H1 (cell line): ENCODE results near the gene CNPY4. TPM values are rescaled to one million over a fixed set of nuclear protein-coding genes. Genes with fewer than 3 reads are reported as not detected.

Source experiments
- CTCF ChIA-PET: fragments of 300-600 bp; sonication (Branson Sonifier 250); formaldehyde crosslinking; loops from one replicate; lab custom pipeline; 2021; ENCODE audit not compliant: partially characterized antibody; lab: Charles Lee
- POLR2A ChIA-PET: fragments of 300-600 bp; sonication (Branson Sonifier 250); formaldehyde crosslinking; loops from one replicate; lab custom pipeline; 2021; ENCODE audit warnings: inconsistent platforms; ENCODE audit not compliant: partially characterized antibody; lab: Charles Lee
- DNase-seq, 2 experiments: peaks; one replicate each; pipeline versions ENCODE4 v3.0.0 to v3.0.0-alpha.2; 2010 to 2022; ENCODE audit warnings: low spot score in 2 of 2, low read depth in 1 of 2, mixed read lengths in 1 of 2
- FAIRE-seq: peaks from 2 replicates; lab custom pipeline; 2011; peaks lifted over from hg19 to GRCh38; lab: Jason Lieb, UNC
- H2AFZ ChIP-seq: 2 replicates; pipeline ENCODE4 v1.8.1; 2012; ENCODE audit warnings: low read length, inconsistent platforms
- H2AK5ac ChIP-seq: 2 replicates; pipeline ENCODE4 v1.6.1; 2013; ENCODE audit warnings: low read depth, low read length
- H2BK120ac ChIP-seq: replicated peaks from 2 replicates; pipeline ENCODE3; 2013; ENCODE audit warnings: low read depth, low read length, inconsistent platforms
- H2BK12ac ChIP-seq: 2 replicates; pipeline ENCODE4 v1.6.1; 2013; ENCODE audit warnings: low read depth, low read length
- H2BK15ac ChIP-seq: 2 replicates; pipeline ENCODE4 v1.6.1; 2013; ENCODE audit warnings: low read length
- H2BK20ac ChIP-seq: 2 replicates; pipeline ENCODE4 v1.6.1; 2013; ENCODE audit warnings: low read length
- H2BK5ac ChIP-seq: 2 replicates; pipeline ENCODE4 v1.6.1; 2013; ENCODE audit warnings: low read depth, low read length
- H3K14ac ChIP-seq: 2 replicates; pipeline ENCODE4 v1.6.1; 2013; ENCODE audit warnings: inconsistent platforms; ENCODE audit not compliant: insufficient read length
- H3K18ac ChIP-seq: 2 replicates; pipeline ENCODE4 v1.6.1; 2013; ENCODE audit warnings: low read length; ENCODE audit errors: extremely low read depth
- H3K23ac ChIP-seq: 2 replicates; pipeline ENCODE4 v1.6.1; 2013; ENCODE audit warnings: inconsistent platforms; ENCODE audit not compliant: insufficient read length
- H3K23me2 ChIP-seq: 2 replicates; pipeline ENCODE4 v1.6.1; 2013; ENCODE audit warnings: low read depth, low read length
- H3K27ac ChIP-seq: 2 replicates; pipeline ENCODE4 v1.6.1; 2011; ENCODE audit warnings: low read depth, low read length, inconsistent platforms
- H3K27me3 ChIP-seq, 4 experiments: replicated peaks in 1 of 4; 1 replicate in 1 of 4; 2 replicates in 3 of 4; pipeline versions ENCODE4 v1.6.1 to v1.8.1; 2011 to 2013; ENCODE audit warnings: low read length in 3 of 4, mild to moderate bottlenecking in 3 of 4, inconsistent platforms in 2 of 4, mixed read lengths in 2 of 4, moderate library complexity in 1 of 4; ENCODE audit not compliant: control insufficient read depth in 3 of 4, insufficient read depth in 3 of 4; ENCODE audit errors: extremely low read depth in 1 of 4
- H3K36me3 ChIP-seq, 4 experiments: 2 replicates each; pipeline versions ENCODE4 v1.6.1 to v1.8.1; 2011 to 2013; ENCODE audit warnings: mild to moderate bottlenecking in 4 of 4, low read length in 3 of 4, moderate library complexity in 2 of 4, control low read depth in 1 of 4, inconsistent platforms in 1 of 4; ENCODE audit not compliant: insufficient read depth in 4 of 4, control insufficient read depth in 2 of 4
- H3K4ac ChIP-seq: replicated peaks from 2 replicates; pipeline ENCODE3; 2013; ENCODE audit warnings: low read length, low read depth, mixed read lengths, inconsistent platforms; ENCODE audit not compliant: insufficient read length
- H3K4me1 ChIP-seq, 4 experiments: replicated peaks in 1 of 4; 1 replicate in 1 of 4; 2 replicates in 3 of 4; pipeline versions ENCODE4 v1.6.1 to v1.8.1; 2011 to 2013; ENCODE audit warnings: low read length in 3 of 4, inconsistent platforms in 2 of 4, mixed read lengths in 1 of 4; ENCODE audit not compliant: insufficient read depth in 4 of 4, control insufficient read depth in 3 of 4
- H3K4me2 ChIP-seq, 2 experiments: 2 replicates each; pipeline versions ENCODE4 v1.6.1 to v1.8.1; 2011 to 2013; ENCODE audit warnings: low read depth in 2 of 2, low read length in 2 of 2, control low read depth in 1 of 2, inconsistent platforms in 1 of 2, mild to moderate bottlenecking in 1 of 2; ENCODE audit not compliant: insufficient read depth in 1 of 2
- H3K4me3 ChIP-seq, 4 experiments: fragments of 200-600, 300-600 bp in 1 of 4; sonication (generic), shearing (Covaris generic), sonication (Bioruptor Twin) in 1 of 4; 2 replicates each; pipeline versions ENCODE4 v1.5.1 to v1.8.1; 2011 to 2016; ENCODE audit warnings: low read length in 4 of 4, low read depth in 3 of 4, control low read depth in 2 of 4, inconsistent platforms in 2 of 4, mild to moderate bottlenecking in 2 of 4, mixed read lengths in 1 of 4, moderate library complexity in 1 of 4; ENCODE audit not compliant: insufficient read depth in 2 of 4; ENCODE audit errors: extremely low read depth in 1 of 4
- H3K56ac ChIP-seq: replicated peaks from 2 replicates; pipeline ENCODE3; 2013; ENCODE audit warnings: low read depth, mild to moderate bottlenecking, mixed read lengths, low read length, inconsistent platforms; ENCODE audit not compliant: insufficient read length
- H3K79me1 ChIP-seq: 2 replicates; pipeline ENCODE4 v1.6.1; 2013; ENCODE audit warnings: low read depth, low read length, control low read depth
- H3K79me2 ChIP-seq, 2 experiments: 2 replicates each; pipeline versions ENCODE4 v1.6.1 to v1.8.1; 2012 to 2013; ENCODE audit warnings: low read length in 2 of 2, mild to moderate bottlenecking in 2 of 2, inconsistent platforms in 1 of 2; ENCODE audit not compliant: insufficient read depth in 2 of 2, control insufficient read depth in 1 of 2
- H3K9ac ChIP-seq, 4 experiments: replicated peaks in 1 of 4; 1 replicate in 1 of 4; 2 replicates in 3 of 4; pipeline versions ENCODE4 v1.6.1 to v1.8.1; 2011 to 2013; ENCODE audit warnings: low read depth in 3 of 4, low read length in 3 of 4, control low read depth in 2 of 4, mild to moderate bottlenecking in 2 of 4, moderate library complexity in 2 of 4, inconsistent platforms in 1 of 4; ENCODE audit errors: extremely low read depth in 1 of 4
- H3K9me3 ChIP-seq, 2 experiments: 2 replicates each; pipeline versions ENCODE4 v1.6.1 to v1.8.1; 2012 to 2013; ENCODE audit warnings: mild to moderate bottlenecking in 2 of 2, moderate library complexity in 2 of 2, control low read depth in 1 of 2, inconsistent platforms in 1 of 2, low read depth in 1 of 2, low read length in 1 of 2, mixed read lengths in 1 of 2; ENCODE audit not compliant: insufficient read depth in 2 of 2
- H4K20me1 ChIP-seq, 2 experiments: replicated peaks in 1 of 2; 2 replicates each; pipeline versions ENCODE3 to v1.8.1; 2011 to 2013; ENCODE audit warnings: inconsistent platforms in 2 of 2, low read length in 2 of 2, mild to moderate bottlenecking in 1 of 2; ENCODE audit not compliant: insufficient read depth in 2 of 2, control insufficient read depth in 1 of 2
- H4K5ac ChIP-seq: 2 replicates; pipeline ENCODE4 v1.6.1; 2013; ENCODE audit warnings: low read length, low read depth, mixed read lengths, inconsistent platforms; ENCODE audit not compliant: insufficient read length
- H4K8ac ChIP-seq: 2 replicates; pipeline ENCODE4 v1.8.0; 2013; ENCODE audit warnings: mild to moderate bottlenecking, moderate library complexity, low read length, inconsistent platforms; ENCODE audit not compliant: insufficient read depth; ENCODE audit errors: extremely low read depth
- H4K91ac ChIP-seq: replicated peaks from 2 replicates; pipeline ENCODE3; 2013; ENCODE audit warnings: low read length, mixed read lengths, inconsistent platforms; ENCODE audit not compliant: insufficient read length
- ATF2 ChIP-seq: IDR thresholded peaks from 2 replicates; pipeline ENCODE4 v1.6.1; 2012; ENCODE audit warnings: low read length, inconsistent platforms
- BRCA1 ChIP-seq: IDR thresholded peaks from 2 replicates; pipeline ENCODE4 v1.6.1; 2012; ENCODE audit warnings: low read depth, low read length, improper control_type of control experiment
- EGR1 ChIP-seq: IDR thresholded peaks from 2 replicates; pipeline ENCODE4 v1.6.1; 2011; ENCODE audit warnings: low read depth, low read length, borderline replicate concordance
- KDM4A ChIP-seq: IDR thresholded peaks from one replicate; pipeline ENCODE4 v1.7.1; 2012; ENCODE audit warnings: low read depth, mild to moderate bottlenecking, moderate library complexity, low read length, inconsistent platforms; ENCODE audit not compliant: severe bottlenecking
- KDM5A ChIP-seq: fragments of 200-600 bp; IDR thresholded peaks from 2 replicates; pipeline ENCODE4 v1.7.1; 2012; ENCODE audit warnings: mild to moderate bottlenecking, low read length, inconsistent platforms, mixed read lengths
- PHF8 ChIP-seq: fragments of 200-600 bp; sonication (generic); conservative IDR thresholded peaks from 2 replicates; pipeline ENCODE4 v1.7.1; 2012; ENCODE audit warnings: low read depth, mild to moderate bottlenecking, inconsistent platforms, low read length, moderate library complexity
- RXRA ChIP-seq: IDR thresholded peaks from 2 replicates; pipeline ENCODE4 v1.6.1; 2011; ENCODE audit warnings: low read depth, mild to moderate bottlenecking, low read length, moderate library complexity; ENCODE audit not compliant: insufficient read depth
- SAP30 ChIP-seq: fragments of 300-600 bp; sonication (generic); IDR thresholded peaks from 2 replicates; pipeline ENCODE4 v1.7.1; 2012; ENCODE audit warnings: low read length, moderate library complexity, mild to moderate bottlenecking, inconsistent platforms; ENCODE audit not compliant: insufficient read depth, insufficient replicate concordance
- SIRT6 ChIP-seq: IDR thresholded peaks from one replicate; pipeline ENCODE4 v1.7.1; 2012; ENCODE audit warnings: low read length, inconsistent platforms
- YY1 ChIP-seq: IDR thresholded peaks from 2 replicates; pipeline ENCODE4 v1.6.1; 2011; ENCODE audit warnings: low read depth, mild to moderate bottlenecking, low read length
- WGBS, 2 experiments: shearing (Covaris generic) in 1 of 2; methylation state at CpG; one replicate each; pipeline versions ENCODE4 v1.1.6 to v1.1.7; 2013 to 2015; ENCODE audit warnings: low lambda C conversion rate in 2 of 2, mixed read lengths in 2 of 2, inconsistent platforms in 1 of 2, low coverage in 1 of 2, missing lambda C conversion rate in 1 of 2; ENCODE audit not compliant: insufficient replicate concordance in 2 of 2, insufficient coverage in 1 of 2, insufficient read length in 1 of 2; ENCODE audit errors: extremely low coverage in 1 of 2, missing lambda C conversion rate in 1 of 2; 5-methylcytosine and 5-hydroxymethylcytosine counted together
- polyA plus RNA-seq, 7 experiments: library from polyadenylated mRNA; depleted of rRNA in 3 of 7; stranded (reverse) in 5 of 7; unstranded in 2 of 7; fragments of >200 nt in 5 of 7; fragments of 200-250 nt in 2 of 7; gene quantifications; 1 replicate in 5 of 7; 2 replicates in 1 of 7; 4 replicates in 1 of 7; pipeline versions ENCODE4 v1.2.1 to v1.2.3, GENCODE V29; 2011 to 2013; ENCODE audit warnings: missing spikeins in 2 of 7, mixed read lengths in 2 of 7
- total RNA-seq: library from RNA; stranded (reverse); fragmentation: NEBNext Ultra II Directional; extraction: Animal tissue kit (Norgen Biotek cat#: 25700); gene quantifications from 2 replicates; pipeline ENCODE4 v1.2.1, GENCODE V29; 2021

CNPY4 gene
- total and polyA plus RNA-seq, 2 of the 8 experiments (the other 6 are each of a cell fraction or from before 2014, with no cell fraction given), result 10.2 to 15.3 TPM

DNA sequence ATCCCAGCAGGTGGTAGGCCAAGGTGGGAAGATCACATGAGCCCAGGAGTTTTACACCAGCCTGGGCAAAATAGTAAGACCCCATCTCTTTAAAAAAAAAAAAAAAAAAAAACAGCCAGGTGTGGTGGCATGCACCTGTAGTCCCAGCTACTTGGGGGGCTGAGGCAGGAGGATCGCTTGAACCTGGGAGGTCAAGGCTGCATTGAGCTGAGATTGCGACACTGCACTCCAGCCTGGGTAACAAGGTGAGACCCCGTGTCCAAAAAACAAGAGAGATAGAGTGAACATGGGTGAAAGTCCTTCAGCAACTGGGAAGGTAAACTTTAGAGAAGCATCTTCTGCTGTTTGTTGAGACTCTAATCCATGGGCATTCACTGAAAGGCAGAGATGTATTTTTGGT is 23.0 kb downstream of the CNPY4 start:
- no peak overlapping the region for H2BK20ac ChIP-seq
- H2BK15ac ChIP-seq, result no peak overlapping the region
- H3K36me3 ChIP-seq, result no peaks in the 10 kb centered on the region
- H3K4ac ChIP-seq, result no peak overlapping the region
- H3K14ac ChIP-seq, result no peak overlapping the region
- no peaks in the 10 kb centered on the region for H3K79me1 ChIP-seq
- no peak overlapping the region for H3K56ac ChIP-seq
- no peak overlapping the region for H3K27ac ChIP-seq
- ChIA-PET POLR2A (interaction anchor here (0.6 to 1.3 kb wide), 4 partner anchors 10 to 658 kb away, joined by 3 to 9 read pairs (median 3); partner anchors contain the start of genes AP4M1 and MCM7), CTCF (interaction anchor here (0.5 to 10.2 kb wide), 5 partner anchors 9 to 1397 kb away, joined by 3 to 108 read pairs (median 3); no protein-coding TSS in a partner anchor)
- no peaks in the 10 kb centered on the region for H3K23me2 ChIP-seq
- peaks cover 0 to 2% (median 0%) of the 10 kb centered on the region in 4 experiments; a peak in 1 of 7 replicates for H3K4me1 ChIP-seq
- DNase-seq (no peak), FAIRE-seq (no peak)
- no peak overlapping the region for H3K4me3 ChIP-seq
- H3K9ac ChIP-seq, result no peak overlapping the region
- H3K4me2 ChIP-seq, result no peak overlapping the region
- H4K91ac ChIP-seq, result no peak overlapping the region
- WGBS, 2 experiments, result 86% methylated on average over 3 of the region's 3 CpGs; no CpG with 5 or more reads in 1 of the 2 experiments
- H3K18ac ChIP-seq, result no peak overlapping the region
- H2BK5ac ChIP-seq, result no peak overlapping the region
- H4K20me1 ChIP-seq, result no peaks in the 10 kb centered on the region
- H3K27me3 ChIP-seq, result no peaks in the 10 kb centered on the region
- no peaks in the 10 kb centered on the region for H3K9me3 ChIP-seq
- TF ChIP-seq KDM4A (no peak), SAP30 (no peak), ATF2 (no peak), RXRA (no peak), PHF8 (no peak), EGR1 (no peak), SIRT6 (no peak), YY1 (no peak), BRCA1 (no peak), KDM5A (no peak)
- H2BK12ac ChIP-seq, result no peak overlapping the region
- H2AK5ac ChIP-seq, result no peak overlapping the region
- H2AFZ ChIP-seq, result no peak overlapping the region
- H3K23ac ChIP-seq, result no peak overlapping the region
- no peak overlapping the region for H2BK120ac ChIP-seq
- H4K8ac ChIP-seq, result no peak overlapping the region
- H3K79me2 ChIP-seq, result no peaks in the 10 kb centered on the region
- no peak overlapping the region for H4K5ac ChIP-seq
